HG02981 (cell line): ENCODE results near the gene CRYBB1.
"Not testable (repeated sequence)": the region's sequence is repeated elsewhere in the genome, so short reads cannot be mapped to it uniquely, and the experiment has no call there.

Experiments used
- ATAC-seq: cut with Tn5 transposase; IDR thresholded peaks from one replicate; pipeline ENCODE4 v1.9.1; 2021; ENCODE audit warnings: mild to moderate bottlenecking, moderate library complexity; ENCODE audit not compliant: unreplicated experiment

CRYBB1 gene

GRCh38 chr22:26642465-26643417, 24.9 kb upstream of the CRYBB1 start:
- ATAC-seq, result no peak

GRCh38 chr22:26636296-26636695, 18.5 kb upstream of the CRYBB1 start:
- no peak for ATAC-seq

- no peak for ATAC-seq
These were observed 17.3 kb upstream of the CRYBB1 start for GRCh38 chr22:26635117-26635516.

- no peak for ATAC-seq
These were observed 16.4 kb upstream of the CRYBB1 start for GRCh38 chr22:26634189-26634588.

GRCh38 chr22:26632422-26633155, 14.8 kb upstream of the CRYBB1 start:
- ATAC-seq, result no peak

GRCh38 chr22:26631282-26631681, 13.5 kb upstream of the CRYBB1 start:
- ATAC-seq, result no peak

- no peak for ATAC-seq
These were observed 12.3 kb upstream of the CRYBB1 start for GRCh38 chr22:26629988-26630761.

GRCh38 chr22:26624803-26625202, 7.0 kb upstream of the CRYBB1 start:
- ATAC-seq, result no peak

- ATAC-seq, result no peak
These were observed 6.2 kb upstream of the CRYBB1 start for GRCh38 chr22:26623984-26624383.

GRCh38 chr22:26621663-26622062, 3.8 kb upstream of the CRYBB1 start, which contains the start of gene CRYBA4:
CRYBA4 (plus strand) TSS chr22:26621963; CDS start chr22:26622597, 634 bp downstream.
- no peak for ATAC-seq

- no peak for ATAC-seq
These were observed 2.4 kb upstream of the CRYBB1 start for GRCh38 chr22:26620197-26620596.

- no peak for ATAC-seq
These were observed 1.7 kb upstream of the CRYBB1 start for GRCh38 chr22:26619510-26619909.

GRCh38 chr22:26618455-26618854, 628 bp upstream of the CRYBB1 start:
- no peak for ATAC-seq

GRCh38 chr22:26616650-26617049, 1.2 kb downstream of the CRYBB1 start:
- no peak for ATAC-seq

GRCh38 chr22:26615830-26616435, 1.9 kb downstream of the CRYBB1 start:
- no peak for ATAC-seq

GRCh38 chr22:26615149-26615548, 2.7 kb downstream of the CRYBB1 start:
- peak; percentile 63 for ATAC-seq

GRCh38 chr22:26614322-26614721, 3.5 kb downstream of the CRYBB1 start:
- ATAC-seq, result no peak

- not testable (repeated sequence) for ATAC-seq
These were observed 4.1 kb downstream of the CRYBB1 start for GRCh38 chr22:26613753-26614152.

- ATAC-seq, result no peak
These were observed 5.2 kb downstream of the CRYBB1 start for GRCh38 chr22:26612652-26613051.

GRCh38 chr22:26610996-26611395, 6.8 kb downstream of the CRYBB1 start:
- no peak for ATAC-seq
